ENCODE results near the gene CCDC146.

The CCDC146 gene

DNA sequence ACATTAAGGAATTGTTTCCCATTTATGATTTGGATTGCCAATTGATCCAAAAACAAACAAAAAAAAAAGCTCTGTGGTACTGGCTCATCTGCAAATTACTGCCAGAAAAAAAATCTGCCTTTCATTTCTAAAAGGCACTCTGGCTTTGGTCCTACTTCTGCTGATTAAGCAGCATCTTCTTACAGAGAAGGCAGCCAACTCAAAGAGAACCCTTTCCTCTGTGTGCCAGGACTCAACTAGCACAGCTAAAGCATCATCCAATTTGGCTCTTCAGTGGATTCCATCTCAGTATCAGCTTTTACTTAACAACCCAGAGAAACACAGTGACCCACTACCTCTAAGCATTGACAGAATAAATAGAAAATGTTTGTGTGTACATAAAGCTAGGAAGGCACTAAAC, 213.2 kb downstream of the CCDC146 start:
- DNase-seq: no peak

DNA sequence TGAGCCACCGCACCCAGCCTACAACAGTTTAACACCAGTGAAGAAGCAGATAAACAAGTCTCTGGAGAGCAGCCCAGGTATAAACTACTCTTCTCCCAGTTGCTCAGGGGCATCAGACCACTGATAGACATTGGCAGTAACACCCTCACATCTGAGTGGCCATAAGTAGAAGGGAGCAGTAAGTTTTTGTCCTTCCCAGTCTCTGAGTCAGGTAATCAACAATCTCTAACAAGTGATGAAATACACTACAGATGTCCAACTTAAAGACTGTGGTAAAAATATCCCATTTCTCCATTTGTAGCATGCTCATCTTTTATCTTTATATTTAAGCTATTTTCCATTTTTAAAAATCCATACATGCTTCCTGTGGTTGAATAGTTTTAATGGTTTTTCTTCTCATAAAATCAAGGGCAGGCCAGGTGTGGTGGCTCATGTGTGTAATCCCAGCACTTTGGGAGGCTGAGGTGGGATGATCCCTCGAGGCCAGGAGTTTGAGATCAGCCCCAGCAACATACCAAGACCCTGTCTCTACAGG, 215.1 kb downstream of the CCDC146 start:
- DNase-seq: no peak

DNA sequence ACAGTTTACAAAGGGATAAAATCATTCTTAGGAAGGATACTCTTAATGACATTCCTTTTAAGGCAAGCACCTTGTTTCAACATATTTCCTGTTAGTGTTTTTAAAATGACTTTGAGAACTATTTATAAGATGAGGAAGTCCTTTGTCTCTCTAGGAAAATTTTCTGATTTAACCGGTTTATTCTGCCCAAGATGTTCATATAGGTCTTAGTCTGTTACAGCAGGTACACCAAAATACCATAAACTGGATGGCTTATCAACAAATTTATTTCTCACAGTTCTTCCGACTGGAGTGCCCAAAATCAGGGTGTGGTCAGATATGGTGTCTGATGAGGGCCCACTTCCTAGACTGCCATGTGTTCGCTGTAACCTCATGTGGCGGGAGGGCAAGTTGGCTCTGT, 215.8 kb downstream of the CCDC146 start:
- DNase-seq: no peak

- DNase-seq: no peak
Observed at GRCh38 chr7:77338883-77339629, 216.6 kb downstream of the CCDC146 start.

- no peak for DNase-seq
Observed at GRCh38 chr7:77339726-77340125, 217.3 kb downstream of the CCDC146 start.

Measured in NCI-H2107 (cell line).